RPMI8226 (cell line): ENCODE measurements around the gene NOL3.
"Not testable (repeated sequence)": the region's sequence is repeated elsewhere in the genome, so short reads cannot be mapped to it uniquely, and the experiment has no call there.

ENCODE experiments used
- DNase-seq: peaks from one replicate; pipeline ENCODE4 v3.0.0-alpha.2; 2015

The NOL3 gene

DNA sequence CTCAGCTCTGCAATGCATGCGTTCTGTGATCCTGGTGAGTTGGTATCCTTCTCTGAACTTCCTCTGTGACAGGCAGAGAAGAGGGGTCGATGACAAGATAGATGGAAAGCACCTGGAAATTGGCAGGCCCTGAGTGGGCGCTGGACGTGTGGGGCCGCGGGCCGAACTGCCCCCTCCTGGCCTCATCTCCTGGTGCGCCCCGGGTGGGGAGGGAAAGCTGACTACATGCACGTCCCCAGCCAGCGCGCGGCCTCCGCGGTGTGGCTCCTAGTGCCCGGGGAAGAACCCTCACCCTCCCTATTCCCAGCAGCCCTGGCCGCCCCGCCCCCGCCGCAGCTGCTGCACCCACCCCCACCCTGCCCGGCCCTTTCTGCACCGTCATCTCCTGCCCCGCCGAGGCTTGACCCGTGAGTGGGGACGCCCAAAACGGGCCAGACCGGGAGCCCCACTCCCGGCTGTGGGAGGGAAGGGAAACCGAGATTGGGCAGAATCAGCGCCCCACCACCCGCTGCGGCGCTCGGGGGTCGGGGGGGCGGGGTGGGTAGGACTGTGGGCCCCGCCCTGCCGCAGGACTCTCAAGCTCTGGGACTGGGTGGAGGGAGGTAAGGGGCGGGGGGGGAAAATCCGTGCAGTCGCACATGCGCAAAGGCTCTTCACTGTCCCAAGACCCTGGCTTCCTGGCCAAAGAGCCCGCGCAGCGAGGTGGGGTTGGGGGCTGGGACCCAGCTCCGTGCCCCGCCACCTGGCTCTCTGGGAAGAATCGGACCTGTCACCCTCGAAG, at the start of gene NOL3:
TSS of gene NOL3 (plus strand) at position 371 of the 781 bp plus-strand sequence.
- peak; percentile 92 for DNase-seq

GRCh38 chr16:67122799-67123198, 47.5 kb upstream of the NOL3 start:
- DNase-seq = not testable (repeated sequence)

GRCh38 chr16:67128417-67128816, 41.9 kb upstream of the NOL3 start:
- no peak for DNase-seq

- no peak for DNase-seq
Observed at GRCh38 chr16:67128887-67129286, 41.5 kb upstream of the NOL3 start.

DNA sequence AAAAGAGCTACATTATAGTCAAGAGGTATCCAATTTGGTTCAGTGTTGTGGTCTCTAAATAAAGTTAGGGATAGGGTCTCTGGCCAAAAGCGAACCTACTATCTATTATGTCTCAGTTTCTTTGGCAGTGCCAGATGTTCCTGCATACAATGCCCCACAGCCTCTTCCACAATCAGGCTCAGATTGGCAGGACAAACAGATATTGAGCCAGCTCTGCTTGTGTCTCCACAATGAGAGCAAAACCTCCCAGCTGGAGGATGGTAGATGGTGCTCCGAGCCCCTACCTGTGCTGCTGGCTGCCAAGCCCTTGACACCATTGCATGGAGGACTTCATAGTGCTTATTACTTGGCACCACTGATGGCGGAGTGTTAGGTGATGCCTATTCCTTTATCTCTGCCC, 40.9 kb upstream of the NOL3 start:
- no peak for DNase-seq

DNA sequence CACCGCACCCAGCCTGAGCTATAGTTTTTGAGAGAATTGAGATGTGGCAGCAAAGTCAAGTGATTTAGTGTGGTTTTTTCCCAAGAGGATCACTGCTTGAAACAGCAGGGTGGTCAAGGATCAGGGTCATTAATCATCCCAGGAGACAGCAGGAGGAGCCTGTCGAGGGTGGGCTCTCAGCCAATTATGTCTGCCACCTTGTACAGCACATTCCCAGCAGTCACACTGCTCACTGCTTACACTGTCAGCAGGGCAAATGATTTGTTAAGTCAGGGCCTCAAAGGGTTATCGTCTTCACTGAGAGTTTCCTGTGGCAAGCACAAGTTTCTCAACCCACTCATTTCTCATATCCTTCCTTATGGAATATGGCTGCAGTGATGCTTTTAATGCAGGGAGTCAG, 32.7 kb upstream of the NOL3 start:
- no peak for DNase-seq

GRCh38 chr16:67141391-67141790, 28.9 kb upstream of the NOL3 start:
- no peak for DNase-seq

DNA sequence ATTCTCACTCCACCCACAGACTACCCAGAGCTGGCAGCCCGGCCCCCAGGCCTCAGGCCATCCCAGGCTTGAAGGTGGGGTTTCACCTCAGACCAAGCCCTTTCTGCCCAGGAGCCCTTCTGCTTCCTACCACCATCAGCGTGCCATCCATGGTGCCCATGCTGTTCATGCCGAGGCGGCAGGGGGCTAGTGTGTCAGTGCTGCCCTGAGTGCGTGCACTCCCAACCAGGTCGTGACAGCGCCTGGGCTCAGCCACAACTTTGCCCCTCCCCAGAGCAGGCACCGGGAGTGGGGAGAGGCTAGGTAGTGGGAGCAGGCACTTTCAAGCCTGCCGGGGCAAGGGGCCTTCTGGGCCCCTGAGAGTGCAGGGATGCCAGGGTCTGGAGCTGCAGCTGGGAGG, 28.0 kb upstream of the NOL3 start:
- no peak for DNase-seq

DNA sequence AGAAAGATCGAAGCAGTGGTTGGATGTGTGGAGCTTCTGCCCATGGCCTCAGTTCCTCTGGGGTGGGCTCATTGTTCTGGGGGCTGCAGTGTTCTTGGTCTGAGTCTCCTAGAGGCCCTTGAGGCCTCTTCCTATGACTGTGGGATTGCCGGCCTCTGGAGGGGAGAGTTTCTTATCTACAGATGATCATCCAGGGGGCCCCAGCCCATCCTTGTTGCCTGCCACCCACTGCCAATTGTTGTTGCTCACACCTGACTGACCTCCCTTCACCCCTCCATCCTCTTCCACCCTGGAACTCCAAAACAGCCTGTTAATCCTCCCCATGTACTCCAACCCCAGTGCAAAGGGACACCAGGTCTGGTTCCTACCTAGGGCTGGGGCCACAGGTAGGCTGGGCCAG, 25.4 kb upstream of the NOL3 start:
- no peak for DNase-seq

DNA sequence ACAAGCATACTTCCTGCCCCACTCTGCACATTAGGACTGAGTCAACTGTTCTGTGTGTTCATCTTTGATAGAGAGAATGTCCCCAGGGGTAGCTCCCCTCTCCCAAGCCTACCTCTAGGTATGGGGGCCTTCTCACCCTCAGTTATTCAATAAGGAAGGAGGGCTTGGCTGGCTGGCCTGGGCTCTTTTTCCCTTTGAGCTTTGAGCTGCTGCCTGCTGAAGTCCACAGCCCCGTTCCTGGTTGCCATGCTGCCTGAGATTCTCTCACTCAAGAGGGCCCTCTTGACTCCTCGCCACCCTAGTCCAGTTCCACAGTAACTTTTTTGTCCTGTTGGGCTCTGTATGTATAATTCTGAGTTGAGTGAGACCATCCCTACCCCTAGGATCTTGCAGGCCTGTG, 24.6 kb upstream of the NOL3 start:
- no peak for DNase-seq

GRCh38 chr16:67146523-67147357, 23.6 kb upstream of the NOL3 start:
- DNase-seq = no peak

DNA sequence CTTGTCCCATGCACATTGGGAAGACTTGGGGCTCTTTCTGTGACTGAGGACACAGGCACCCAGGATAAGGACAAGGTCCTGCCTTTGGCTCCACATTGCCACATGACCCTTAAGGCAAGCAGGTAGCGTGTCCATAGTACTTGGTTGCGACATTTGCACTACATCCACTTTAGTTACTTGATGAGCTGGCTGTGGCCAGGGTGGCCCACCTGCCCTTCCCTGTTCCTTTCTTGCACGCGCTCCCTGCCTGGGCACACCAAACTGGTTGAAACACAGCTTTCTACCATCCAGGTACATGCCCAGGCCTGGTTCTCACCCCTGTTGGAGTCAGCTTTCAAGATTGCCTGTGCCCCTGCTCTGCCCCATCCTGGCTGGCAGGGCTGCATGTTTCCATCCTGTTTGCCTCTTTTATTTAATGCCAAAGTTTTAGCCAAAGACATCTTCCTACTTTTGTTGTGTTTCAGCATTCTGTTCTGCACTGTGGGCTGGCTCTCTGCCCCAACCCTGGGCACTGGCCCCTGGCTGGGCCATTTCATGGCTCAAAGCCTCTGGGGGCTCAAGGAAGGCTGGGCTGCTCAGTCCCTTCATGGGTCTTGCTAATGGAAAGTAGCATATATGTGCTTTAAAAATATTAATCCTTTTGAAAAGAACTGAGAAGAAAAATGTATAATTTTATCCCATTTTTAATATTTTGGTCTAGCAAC, 22.7 kb upstream of the NOL3 start:
- DNase-seq = no peak

GRCh38 chr16:67148221-67148620, 22.1 kb upstream of the NOL3 start:
- DNase-seq = no peak

GRCh38 chr16:67148656-67149275, 21.6 kb upstream of the NOL3 start:
- no peak for DNase-seq

GRCh38 chr16:67149276-67150046, 20.9 kb upstream of the NOL3 start:
- DNase-seq = no peak

GRCh38 chr16:67150047-67150832, 20.1 kb upstream of the NOL3 start:
- DNase-seq = peak; percentile 58

DNA sequence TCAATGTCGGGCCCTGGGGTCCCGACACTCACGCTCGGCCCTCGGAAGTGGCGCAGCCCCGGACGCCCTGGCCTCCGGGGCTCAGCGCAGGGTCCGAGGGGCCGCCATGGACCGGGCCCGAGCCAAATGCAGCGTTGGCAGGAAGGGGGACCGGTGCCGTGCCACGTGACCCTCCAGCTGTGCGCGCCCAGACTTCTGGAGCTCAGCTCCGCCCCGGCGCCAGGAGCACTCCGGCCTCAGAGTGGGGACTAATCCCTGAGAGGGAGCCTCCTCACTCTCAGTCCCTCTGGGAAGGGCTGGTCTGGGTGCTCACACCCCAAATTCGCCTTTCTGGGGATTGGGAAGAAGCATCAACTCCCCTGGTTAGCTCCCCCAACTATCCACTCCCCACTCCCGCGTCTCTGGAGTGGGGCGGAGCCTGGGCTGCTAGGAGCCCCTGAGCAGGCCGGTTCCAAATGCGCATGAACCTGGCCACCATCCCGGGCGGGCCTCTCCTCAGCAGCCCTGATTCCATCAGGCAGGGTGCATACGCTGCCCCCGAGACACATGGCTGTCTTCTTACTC, 19.4 kb upstream of the NOL3 start, which contains the start of gene B3GNT9:
TSS of gene B3GNT9 (minus strand) at position 166 of the 564 bp plus-strand sequence. CDS start 513 bp downstream, outside the sequence.
- peak; percentile 80 for DNase-seq

GRCh38 chr16:67151431-67152097, 18.8 kb upstream of the NOL3 start:
- no peak for DNase-seq

GRCh38 chr16:67154578-67155294, 15.6 kb upstream of the NOL3 start:
- no peak for DNase-seq
